Stimulated activated CD4-positive, alpha-beta T cell treated with anti-CD3 and anti-CD28 coated beads, Interleukin-1b, Interleukin-23, amount 100 ng/mL, for 1 hour (primary cell): ENCODE results near the gene AGPAT3.
"Not testable (repeated sequence)": the region's sequence is repeated elsewhere in the genome, so short reads cannot be mapped to it uniquely, and the experiment has no call there.

Source experiments
- DNase-seq, 2 donors: peaks; one replicate each; pipeline ENCODE4 v3.0.0-alpha.2; 2020; ENCODE audit warnings: low read depth in 2 of 2

Gene AGPAT3, protein sequence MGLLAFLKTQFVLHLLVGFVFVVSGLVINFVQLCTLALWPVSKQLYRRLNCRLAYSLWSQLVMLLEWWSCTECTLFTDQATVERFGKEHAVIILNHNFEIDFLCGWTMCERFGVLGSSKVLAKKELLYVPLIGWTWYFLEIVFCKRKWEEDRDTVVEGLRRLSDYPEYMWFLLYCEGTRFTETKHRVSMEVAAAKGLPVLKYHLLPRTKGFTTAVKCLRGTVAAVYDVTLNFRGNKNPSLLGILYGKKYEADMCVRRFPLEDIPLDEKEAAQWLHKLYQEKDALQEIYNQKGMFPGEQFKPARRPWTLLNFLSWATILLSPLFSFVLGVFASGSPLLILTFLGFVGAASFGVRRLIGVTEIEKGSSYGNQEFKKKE

DNA sequence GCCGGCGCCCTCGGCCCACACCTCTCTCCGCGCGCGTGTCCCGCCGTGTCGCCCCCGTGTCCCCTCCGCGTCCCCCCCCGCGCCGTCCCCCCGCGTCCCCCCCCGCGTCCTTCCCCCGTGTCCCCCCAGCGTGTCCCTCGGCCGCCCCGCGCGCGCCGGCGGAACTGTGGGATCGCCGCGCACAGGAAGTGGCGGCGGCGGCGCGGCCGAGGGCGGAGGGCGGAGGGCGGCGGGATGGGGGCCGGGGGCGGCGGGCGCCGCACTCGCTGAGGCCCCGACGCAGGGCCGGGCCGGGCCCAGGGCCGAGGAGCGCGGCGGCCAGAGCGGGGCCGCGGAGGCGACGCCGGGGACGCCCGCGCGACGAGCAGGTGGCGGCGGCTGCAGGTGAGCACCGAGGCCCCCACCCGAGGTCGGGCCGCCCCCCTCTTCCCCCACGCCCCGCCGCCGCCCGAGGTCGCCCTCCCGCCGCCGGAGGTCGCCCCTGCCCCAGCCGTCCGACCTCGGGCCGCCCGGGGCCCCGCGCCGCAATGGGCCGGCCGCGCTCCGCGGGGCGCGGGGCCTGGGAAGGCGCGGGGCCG lies at the start of gene AGPAT3:
Gene AGPAT3 (plus strand): TSS at position 262 of the 578 bp plus-strand sequence. CDS start 94,459 bp downstream, outside the sequence.
- DNase-seq, result peak in 1 of 2 donors; percentile 22

DNA sequence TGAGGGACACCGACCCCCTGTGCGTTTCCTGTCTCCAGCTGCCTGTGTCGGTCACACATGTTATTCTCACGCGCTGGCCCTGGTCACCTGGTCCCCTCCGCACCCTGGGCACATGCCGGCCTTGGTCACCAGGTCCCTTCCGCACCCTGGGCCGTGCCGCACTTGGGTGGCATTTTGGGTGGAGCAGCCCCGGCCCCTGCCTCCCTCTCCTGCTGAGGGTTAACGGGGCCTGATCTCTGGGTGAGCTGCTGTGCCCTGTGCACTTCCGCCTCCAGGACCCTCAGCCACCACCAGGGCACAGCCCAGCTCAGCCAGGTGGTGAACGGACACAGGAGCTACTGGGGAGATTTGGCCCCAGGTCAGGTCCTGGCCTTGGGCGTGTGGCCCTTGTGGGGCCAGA lies 49.0 kb upstream of the AGPAT3 start:
- DNase-seq, result no peak

DNA sequence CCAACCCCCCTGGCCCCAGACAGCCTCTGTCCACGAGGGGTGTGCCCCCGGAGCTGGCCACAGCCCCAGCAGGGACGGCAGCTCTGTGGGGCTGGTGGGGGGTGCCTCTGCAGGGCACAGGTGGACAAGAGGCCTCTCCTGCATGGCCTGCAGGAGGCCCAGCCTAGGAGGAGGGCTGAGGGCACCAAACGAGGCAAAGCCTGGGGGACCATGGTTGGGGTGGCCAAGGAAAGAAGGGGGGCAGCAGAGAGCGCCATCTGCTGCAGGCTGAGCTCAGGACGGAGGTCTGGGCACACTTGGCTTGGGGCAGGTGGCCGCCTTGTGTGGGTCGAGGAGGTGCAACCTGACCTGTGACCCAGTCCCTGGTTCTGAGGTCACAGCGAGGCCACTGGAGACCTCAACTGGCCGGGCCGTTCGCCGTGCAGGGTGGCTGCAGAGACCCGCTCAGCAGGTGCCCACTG lies 48.4 kb upstream of the AGPAT3 start:
- no peak for DNase-seq

DNA sequence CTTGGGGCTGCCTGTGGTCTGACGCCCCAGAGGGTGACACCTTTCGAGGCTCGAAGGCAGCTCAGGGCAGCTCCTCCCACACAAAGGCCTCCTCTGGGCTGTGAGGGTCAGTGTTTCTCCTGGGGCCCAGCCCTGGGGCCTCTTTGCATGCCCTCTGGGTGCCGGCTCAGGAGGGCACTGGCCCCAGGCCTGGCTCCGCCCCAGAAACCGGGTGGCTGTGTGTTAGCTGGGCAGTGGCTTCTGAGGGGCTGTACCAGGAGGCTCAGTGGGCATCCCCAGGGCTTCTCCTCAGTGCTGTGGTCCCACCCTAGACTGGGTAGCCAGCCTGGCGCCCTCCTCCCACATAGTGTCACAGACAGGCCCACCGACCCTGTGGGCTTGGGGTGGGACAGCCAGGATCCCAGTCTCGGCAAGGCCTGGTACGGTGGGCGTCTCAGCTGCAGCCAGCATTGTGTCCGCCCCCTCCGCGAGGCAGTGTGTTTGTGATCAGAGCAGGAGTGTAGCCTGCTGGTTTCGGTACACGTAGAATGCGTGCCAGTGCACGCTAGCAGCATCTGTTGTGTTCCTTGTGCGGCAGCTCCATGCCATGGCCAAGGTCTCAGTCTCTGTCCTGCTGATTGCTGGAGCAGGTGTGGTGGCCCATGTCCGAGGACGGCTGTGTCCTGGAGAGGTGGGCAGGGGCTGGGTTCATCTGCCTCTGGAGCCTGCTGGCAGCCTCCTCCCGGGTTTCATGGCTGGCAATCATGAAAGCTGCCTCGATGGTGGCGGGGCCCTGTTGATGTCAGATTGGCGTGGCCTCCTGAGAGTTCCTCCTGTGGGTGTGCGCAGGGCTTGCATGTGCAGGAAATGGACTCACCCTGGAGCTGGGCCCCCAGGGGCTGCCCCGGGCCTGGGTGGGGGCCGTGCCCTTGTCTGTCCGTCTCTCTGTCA lies 47.6 kb upstream of the AGPAT3 start:
- no peak for DNase-seq

DNA sequence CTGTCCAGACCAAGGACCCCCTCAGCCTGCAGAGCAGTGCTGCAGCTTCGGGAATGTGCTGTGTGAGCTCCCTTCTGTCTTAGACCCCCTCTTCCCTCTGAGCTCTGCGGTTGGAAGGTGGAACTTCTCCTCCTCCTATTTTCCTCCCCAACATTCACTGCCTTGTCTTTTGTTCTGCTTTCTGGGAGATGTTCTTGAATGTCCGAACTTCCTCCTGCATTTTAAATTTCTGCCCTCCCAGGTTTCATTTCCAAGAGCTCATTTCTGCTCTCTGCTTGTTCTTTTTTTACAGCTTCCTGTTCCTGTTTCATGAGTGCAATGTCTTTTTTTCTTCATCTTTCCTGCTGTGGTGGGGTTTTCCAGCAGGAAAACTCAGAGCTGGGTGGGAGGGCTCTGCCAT lies 46.3 kb upstream of the AGPAT3 start:
- DNase-seq, result no peak

DNA sequence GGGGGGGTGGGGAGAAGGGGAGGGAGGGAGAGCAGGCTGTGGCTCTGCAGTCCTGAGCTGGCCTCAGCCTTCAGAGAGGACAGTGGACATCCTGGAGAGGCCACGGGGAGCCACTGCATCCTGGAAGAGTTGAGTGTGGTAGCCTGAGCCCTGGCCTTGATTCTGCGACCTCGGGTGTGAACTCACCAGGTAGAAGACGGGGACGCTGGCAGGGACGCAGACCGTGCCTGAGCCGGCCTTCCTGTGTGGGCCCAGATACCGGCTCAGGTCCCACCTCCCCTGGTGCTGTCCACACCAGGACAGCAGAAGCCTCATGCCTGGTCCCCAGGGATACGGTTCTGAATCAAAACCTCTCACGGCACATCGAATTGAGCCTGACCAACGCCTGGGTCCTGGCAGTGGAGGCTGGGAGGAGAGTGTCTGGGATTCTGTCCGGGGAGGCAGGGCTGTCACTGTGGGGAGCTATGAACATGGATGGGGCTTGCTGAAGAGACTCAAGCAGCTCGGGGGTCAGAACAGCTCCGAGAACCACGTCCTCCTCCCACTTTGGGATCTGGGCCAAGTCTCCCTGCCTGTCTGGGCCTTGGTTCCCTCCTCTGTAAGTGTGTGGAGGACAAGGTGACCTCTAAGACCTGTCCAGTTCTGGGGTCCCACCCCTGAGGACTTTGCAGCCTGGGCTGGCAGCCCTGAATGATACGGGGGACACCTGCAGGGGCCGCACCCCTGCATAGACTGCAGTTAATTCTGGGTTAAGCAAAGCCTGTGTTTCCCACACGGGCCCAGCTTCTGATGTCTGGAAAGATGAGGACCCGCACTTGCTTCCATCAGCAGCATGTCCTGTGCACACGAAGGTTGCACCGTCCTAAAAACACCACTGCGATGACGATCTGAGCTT lies 45.3 kb upstream of the AGPAT3 start:
- DNase-seq, result no peak

DNA sequence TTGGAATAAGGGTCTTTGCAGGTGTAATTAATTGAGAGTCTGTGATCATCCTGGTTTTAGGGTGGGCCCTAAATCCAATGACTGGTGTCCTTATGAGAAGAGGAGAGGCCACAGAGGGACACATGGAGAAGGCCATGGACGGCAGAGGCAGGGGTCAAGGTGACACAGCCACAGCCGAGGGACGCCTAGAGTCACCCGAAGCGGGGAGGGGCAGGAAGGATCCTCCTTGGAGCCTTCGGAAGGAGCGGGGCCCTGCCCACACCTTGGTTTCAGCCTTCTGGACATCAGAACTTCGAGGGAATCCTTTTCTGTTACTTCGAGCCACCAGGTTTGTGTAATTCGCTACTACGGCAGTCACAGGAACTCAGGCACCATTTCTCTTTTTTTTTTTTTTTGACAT lies 44.6 kb upstream of the AGPAT3 start:
- DNase-seq, result no peak

DNA sequence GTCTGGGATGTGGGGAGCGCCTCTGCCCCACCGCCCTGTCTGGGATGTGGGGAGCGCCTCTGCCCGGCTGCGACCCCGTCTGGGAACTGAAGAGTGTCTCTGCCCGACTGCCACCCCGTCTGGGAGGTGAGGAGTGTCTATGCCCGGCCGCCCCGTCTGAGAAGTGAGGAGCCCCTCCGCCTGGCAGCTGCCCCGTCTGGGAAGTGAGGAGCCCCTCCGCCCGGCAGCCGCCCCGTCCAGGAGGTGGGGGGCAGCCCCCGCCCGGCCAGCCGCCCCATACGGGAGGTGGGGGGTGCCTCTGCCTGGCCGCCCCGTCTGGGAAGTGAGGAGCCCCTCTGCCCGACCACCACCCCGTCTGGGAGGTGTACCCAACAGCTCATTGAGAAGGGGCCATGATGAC lies 42.9 kb upstream of the AGPAT3 start:
- not testable (repeated sequence) for DNase-seq

DNA sequence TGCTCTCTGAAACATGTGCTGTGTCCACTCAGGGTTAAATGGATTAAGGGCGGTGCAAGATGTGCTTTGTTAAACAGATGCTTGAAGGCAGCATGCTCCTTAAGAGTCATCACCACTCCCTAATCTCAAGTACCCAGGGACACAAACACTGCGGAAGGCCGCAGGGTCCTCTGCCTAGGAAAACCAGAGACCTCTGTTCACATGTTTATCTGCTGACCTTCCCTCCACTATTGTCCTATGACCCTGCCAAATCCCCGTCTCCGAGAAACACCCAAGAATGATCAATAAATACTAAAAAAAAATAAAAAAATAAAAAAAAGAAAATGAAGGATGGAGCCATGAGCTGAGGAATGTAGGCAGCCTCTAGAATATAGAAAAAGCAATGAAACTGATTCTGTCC lies 42.3 kb upstream of the AGPAT3 start:
- DNase-seq, result not testable (repeated sequence)

DNA sequence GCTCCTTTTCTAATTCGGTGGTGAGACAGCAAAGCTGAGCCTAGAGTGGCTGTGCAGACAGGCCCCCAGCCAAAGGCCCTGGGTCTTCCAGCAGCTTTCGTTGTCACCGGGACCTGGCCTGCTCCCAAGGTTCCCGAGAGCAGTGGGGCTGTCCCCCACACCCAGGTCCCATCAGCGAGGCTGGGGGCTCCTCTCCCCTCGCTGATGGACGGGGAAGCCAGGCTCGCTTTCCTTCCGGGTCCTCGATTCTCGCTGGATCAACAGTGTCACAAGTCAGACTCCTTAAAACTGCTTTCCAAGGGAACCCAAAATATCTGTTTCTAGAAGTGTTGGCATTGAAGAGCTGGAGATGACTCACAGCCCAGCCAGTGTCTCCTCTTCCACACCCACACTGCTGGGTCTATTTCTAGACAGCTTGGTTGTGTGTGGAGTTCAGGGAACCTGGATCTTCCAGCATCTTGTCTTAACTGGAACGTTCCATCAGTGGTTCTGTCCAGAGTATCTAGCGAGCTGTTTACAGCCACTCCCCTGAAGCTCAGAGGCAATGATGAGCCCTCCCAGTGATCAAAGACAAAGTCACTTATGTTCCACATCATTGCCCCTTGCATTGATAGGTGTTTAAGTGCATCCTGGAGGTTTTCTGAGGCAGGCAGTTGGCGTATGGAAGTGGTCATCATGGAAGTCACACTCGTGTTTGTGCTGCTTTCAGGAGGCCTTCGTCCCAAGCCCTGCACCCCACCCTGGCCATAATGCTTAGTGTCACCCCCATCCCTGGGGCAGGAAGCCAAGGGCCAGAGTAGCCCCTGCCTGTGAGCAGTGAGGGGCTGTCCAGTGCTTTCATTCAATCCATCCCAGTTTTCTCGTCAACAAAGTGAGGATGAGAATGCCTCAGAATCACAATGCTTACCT lies 40.4 kb upstream of the AGPAT3 start:
- no peak for DNase-seq

DNA sequence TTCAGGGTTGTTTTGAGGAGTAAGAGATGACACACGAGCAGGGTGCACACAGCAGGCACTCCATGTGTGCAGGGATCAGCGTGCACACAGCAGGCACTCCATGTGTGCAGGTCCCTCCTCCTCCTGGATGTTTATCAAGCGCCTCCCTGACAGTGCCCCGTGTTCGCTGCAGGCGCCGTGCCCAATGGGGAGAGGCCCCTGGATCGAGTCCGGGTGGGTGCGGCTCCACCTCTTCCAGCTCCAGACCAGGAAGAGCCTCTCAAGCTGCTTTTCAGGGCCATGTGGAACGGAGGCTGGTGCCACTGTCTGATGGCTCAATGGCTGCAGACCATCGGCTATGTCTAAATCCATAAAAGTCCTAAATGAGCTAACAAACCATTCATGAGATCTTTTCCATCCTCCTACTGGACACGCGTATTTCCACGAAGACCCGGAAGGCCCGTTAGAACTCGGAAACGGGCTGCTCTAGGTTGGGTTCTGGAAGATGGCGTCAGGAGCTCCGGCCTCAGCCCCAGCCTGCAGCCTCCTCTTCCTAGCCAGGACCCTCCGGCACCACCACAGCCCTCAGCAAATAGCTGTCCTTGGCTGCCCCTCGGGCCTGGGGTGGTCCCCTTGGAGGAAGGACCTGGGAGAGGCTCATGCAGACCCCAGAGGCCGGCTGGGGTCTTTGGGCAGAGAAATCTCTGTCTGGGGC lies 39.6 kb upstream of the AGPAT3 start:
- DNase-seq, result no peak

DNA sequence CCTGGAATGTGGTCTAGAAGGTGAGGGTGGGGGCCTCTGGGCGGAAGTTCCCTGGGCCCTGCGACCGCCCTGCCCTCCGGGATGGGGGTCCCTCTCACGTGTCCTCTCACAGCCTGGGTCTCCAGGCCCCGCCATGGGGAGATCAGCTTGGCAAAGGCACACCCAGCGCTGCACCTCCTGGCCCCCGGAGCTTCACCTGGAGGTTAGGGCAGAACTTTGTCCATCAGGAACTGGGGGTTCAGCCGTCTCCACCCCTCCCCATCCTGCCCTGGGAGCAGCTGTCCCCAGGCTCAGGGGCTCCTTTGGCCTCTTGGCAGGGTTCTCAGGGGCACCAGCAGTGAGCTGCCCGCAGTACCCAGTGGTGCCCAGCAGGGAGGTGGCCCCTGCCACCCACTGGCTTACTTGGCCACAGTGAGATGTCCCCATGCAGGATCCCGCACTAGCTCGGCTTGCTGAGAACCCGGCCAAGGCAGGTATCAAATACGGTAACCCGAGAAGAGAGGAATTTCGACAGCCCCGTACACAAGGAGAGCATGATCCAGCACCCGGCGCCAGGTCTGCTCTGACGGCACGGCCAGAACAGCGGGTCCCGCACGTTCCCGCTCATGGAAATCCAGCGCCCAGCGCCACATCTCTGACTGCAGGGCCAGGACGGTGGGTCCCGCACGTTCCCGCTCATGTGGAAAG lies 38.9 kb upstream of the AGPAT3 start:
- DNase-seq, result no peak

DNA sequence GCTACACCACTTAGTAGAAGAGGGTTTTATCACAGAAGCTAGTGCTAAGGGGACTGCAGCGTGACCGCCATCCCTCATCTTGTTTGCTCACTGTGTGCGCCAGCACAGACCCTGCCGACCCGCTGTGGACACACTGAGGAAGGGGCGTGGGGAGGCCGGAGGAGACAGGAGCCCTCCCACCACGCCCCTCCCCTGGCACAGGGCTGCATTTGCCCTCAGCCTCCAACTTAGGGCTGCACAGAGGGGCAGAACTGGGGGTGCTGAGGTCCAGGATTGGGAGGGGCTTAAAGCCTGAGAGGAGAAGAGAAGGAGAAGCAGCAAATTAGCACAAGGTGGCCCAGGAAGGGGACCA lies 38.4 kb upstream of the AGPAT3 start:
- DNase-seq, result no peak

DNA sequence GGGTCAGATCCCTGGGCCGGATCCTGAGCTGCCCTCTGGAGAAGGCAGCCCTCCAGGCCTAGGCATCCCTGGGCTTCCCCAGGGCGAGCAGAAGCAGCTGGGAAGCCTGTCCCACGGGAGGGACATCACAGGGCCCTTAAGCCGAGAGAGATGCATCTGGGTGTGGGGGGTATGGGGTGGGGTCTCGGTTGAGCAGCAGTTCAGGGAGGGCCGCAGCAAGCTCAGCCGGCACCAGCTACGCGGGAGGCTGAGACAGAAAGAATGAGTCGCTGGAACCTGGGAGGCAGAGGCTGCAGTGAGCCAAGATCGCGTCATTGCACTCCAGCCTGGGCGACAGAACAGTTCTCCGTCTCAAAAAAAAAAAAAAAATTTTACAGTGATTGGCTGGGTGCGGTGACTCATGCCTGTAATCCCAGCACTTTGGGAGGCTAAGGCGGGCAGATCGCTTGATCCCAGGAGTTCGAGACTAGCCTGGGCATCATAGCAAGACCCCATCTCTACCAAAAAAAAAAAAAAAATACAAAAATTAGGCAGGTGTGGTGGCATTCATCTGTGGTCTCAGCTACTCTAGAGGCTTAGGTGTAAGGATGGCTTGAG lies 37.9 kb upstream of the AGPAT3 start:
- no peak for DNase-seq

DNA sequence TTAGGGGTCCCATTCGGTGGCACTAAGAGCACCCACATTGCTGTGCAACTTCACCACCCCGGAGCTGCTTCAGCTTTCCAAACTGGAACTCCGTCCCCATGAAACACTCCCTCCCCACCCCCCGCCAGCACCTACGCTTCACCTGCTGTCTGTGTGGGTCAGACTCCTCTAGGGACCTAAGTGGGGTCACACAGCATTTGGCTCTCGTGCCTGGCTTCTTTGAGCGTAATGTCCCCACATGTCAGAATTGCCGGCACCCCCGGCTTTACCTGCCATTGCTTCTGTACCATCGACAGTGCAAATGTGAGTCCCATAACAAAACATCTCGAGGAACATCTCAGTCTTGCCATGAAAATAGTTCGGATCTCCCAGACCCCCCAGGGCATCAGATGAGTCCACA lies 35.9 kb upstream of the AGPAT3 start:
- DNase-seq, result no peak

DNA sequence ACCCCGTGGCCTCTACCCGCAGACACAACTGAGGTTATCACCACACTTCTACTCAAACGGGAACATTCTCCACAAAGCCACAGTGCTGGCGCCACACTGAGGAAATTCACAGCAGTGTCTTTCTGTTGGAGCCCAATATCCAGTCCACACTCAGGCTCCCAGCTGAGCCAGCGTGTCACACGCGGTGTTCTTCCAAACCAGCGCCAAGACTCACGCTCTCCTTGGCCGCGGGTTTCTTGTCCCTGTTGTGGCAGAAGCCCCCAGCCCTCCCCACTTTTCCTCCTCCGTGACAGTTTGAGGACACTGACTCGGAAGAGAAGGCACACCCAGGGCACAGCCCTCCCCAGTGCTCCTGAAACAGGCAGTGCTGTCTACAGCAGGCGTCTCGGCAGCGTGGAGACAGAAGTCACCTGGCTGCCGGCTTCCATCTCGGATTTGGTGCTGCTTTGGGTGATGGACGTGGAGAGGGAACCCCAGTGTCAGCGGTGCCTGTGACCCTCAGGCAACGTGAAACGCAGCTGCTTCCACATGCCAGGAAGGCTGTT lies 35.4 kb upstream of the AGPAT3 start:
- DNase-seq, result no peak

DNA sequence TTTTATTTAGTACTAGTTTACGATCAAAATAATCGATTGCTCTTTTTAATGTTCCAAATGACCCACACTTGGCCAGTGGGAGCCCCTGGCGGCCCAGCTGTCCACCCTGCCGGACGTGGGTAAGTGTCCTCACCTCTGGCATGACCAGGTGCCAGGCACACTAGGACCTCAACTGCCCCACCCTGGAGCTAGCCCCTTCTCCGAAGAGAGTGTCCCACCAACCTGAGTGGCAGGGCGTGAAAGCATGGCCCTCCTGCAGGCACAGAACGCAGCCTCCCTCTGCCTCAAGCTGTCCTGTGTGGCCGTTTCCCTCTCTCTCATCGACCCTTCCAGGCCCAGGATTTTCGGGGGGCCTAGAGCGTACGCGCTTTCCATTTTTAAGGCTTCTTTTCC lies 32.9 kb upstream of the AGPAT3 start:
- DNase-seq, result no peak

DNA sequence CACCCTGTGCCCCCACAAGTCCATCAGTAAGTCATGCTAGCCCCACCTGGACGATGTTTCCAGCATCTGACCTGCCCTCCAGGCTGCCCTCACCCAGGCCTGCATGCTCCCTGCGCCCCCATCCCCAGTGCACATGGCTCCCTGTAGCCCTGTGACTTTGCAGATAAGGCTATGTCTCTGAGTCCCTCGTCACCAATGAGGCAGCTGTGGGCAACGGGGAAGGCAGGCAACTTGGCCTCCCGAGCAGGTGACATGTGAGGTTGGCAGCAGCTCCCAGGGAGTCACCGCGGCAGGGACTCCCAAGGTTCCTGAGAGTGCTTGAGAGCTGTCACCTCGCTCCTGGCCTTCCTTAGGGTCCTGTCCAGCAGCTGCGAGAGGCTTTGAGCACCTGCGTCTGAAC lies 32.4 kb upstream of the AGPAT3 start:
- DNase-seq, result no peak
